IMR-90 (cell line): Measurements from ENCODE around the gene ZSWIM8. TPM values are rescaled to one million over a fixed set of nuclear protein-coding genes. Genes with fewer than 3 reads are reported as not detected.

Experiments
- ATAC-seq: fragments of 200-7000 bp; cut with Tn5 transposase; 2 replicates; pipeline ENCODE4 v1.9.1; 2020; ENCODE audit warnings: low read depth, mild to moderate bottlenecking, moderate library complexity
- Bru-seq: library from RNA; stranded (reverse); fragments of 400-500 nt; gene quantifications from one replicate; lab custom pipeline; 2021; lab: Mats Ljungman, UMichigan
- BruChase-seq, 2 experiments: library from RNA; stranded (reverse); fragments of 400-500 nt; gene quantifications; one replicate each; lab custom pipeline; 2021; lab: Mats Ljungman, UMichigan
- BruUV-seq: library from RNA; stranded (reverse); fragments of 400-500 nt; replicated peaks from 2 replicates; lab custom pipeline; 2021; lab: Mats Ljungman, UMichigan
- CTCF ChIA-PET: fragments of 300-600 bp; formaldehyde crosslinking; extraction: SDS; loops from one replicate; lab custom pipeline; 2021; ENCODE audit warnings: antibody characterized with exemption; lab: Yijun Ruan, JAX
- POLR2A ChIA-PET: fragments of 300-600 bp; sonication (Branson Sonifier 250); formaldehyde crosslinking; loops from one replicate; lab custom pipeline; 2022; ENCODE audit warnings: antibody characterized with exemption; ENCODE audit not compliant: unreplicated experiment; lab: Charles Lee
- DNase-seq: peaks from one replicate; pipeline ENCODE4 v3.0.0; 2013
- H2AFZ ChIP-seq: replicated peaks from 2 replicates; pipeline ENCODE3; 2013; ENCODE audit warnings: low read length, mild to moderate bottlenecking; ENCODE audit not compliant: poor library complexity
- H2AK5ac ChIP-seq: 2 replicates; pipeline ENCODE4 v1.6.1; 2013; ENCODE audit warnings: low read depth, low read length, inconsistent platforms
- H2AK9ac ChIP-seq: replicated peaks from 2 replicates; pipeline ENCODE3; 2013; ENCODE audit warnings: mild to moderate bottlenecking, low read depth, low read length, moderate library complexity; ENCODE audit not compliant: poor library complexity
- H2BK120ac ChIP-seq: 2 replicates; pipeline ENCODE4 v1.6.1; 2013; ENCODE audit warnings: low read depth, low read length, inconsistent platforms
- H2BK15ac ChIP-seq: 3 replicates; pipeline ENCODE4 v1.6.1; 2013; ENCODE audit warnings: low read depth, low read length, inconsistent platforms
- H2BK20ac ChIP-seq: 2 replicates; pipeline ENCODE4 v1.6.1; 2013; ENCODE audit warnings: low read depth, mild to moderate bottlenecking, inconsistent platforms, low read length, moderate library complexity
- H2BK5ac ChIP-seq: 2 replicates; pipeline ENCODE4 v1.6.1; 2013; ENCODE audit warnings: mild to moderate bottlenecking, low read depth, low read length, inconsistent platforms; ENCODE audit not compliant: poor library complexity, severe bottlenecking
- H3K14ac ChIP-seq: replicated peaks from 2 replicates; pipeline ENCODE4 v1.6.1; 2013; ENCODE audit warnings: low read depth, low read length, inconsistent platforms
- H3K18ac ChIP-seq: 2 replicates; pipeline ENCODE4 v1.6.1; 2013; ENCODE audit warnings: low read depth, low read length, control low read depth
- H3K23ac ChIP-seq: 2 replicates; pipeline ENCODE4 v1.6.1; 2013; ENCODE audit warnings: low read depth, low read length, inconsistent platforms
- H3K27ac ChIP-seq: 2 replicates; pipeline ENCODE4 v1.5.1; 2013; ENCODE audit warnings: mild to moderate bottlenecking, control low read depth, low read length; ENCODE audit not compliant: insufficient read depth
- H3K27me3 ChIP-seq: 2 replicates; pipeline ENCODE4 v1.6.1; 2013; ENCODE audit warnings: low read length; ENCODE audit not compliant: control insufficient read depth, insufficient read depth
- H3K36me3 ChIP-seq: 2 replicates; pipeline ENCODE4 v1.6.1; 2013; ENCODE audit warnings: low read length, mixed read lengths; ENCODE audit not compliant: control insufficient read depth, insufficient read depth
- H3K4ac ChIP-seq: 2 replicates; pipeline ENCODE4 v1.6.1; 2013; ENCODE audit warnings: low read depth, low read length, inconsistent platforms
- H3K4me1 ChIP-seq: 2 replicates; pipeline ENCODE4 v1.6.1; 2013; ENCODE audit warnings: low read length, mixed read lengths; ENCODE audit not compliant: control insufficient read depth, insufficient read depth
- H3K4me2 ChIP-seq: 2 replicates; pipeline ENCODE4 v1.6.1; 2013; ENCODE audit warnings: low read depth, mild to moderate bottlenecking, control low read depth, low read length, moderate library complexity
- H3K4me3 ChIP-seq: 2 replicates; pipeline ENCODE4 v1.5.1; 2013; ENCODE audit warnings: low read depth, mild to moderate bottlenecking, control low read depth, low read length, moderate library complexity; ENCODE audit not compliant: insufficient read depth
- H3K56ac ChIP-seq: 2 replicates; pipeline ENCODE4 v1.6.1; 2013; ENCODE audit warnings: low read length, inconsistent platforms; ENCODE audit not compliant: insufficient read depth; ENCODE audit errors: extremely low read depth
- H3K79me1 ChIP-seq, 2 experiments: 2 replicates each; pipeline ENCODE4 v1.6.1; 2013; ENCODE audit warnings: low read length in 2 of 2, inconsistent platforms in 1 of 2, low read depth in 1 of 2
- H3K9ac ChIP-seq: 2 replicates; pipeline ENCODE4 v1.6.1; 2013; ENCODE audit warnings: low read depth, low read length, control low read depth
- H3K9me1 ChIP-seq: 2 replicates; pipeline ENCODE4 v1.6.1; 2013; ENCODE audit warnings: low read length, inconsistent platforms; ENCODE audit not compliant: insufficient read depth
- H3K9me3 ChIP-seq: 2 replicates; pipeline ENCODE4 v1.6.1; 2013; ENCODE audit warnings: low read length; ENCODE audit not compliant: control insufficient read depth, insufficient read depth
- H4K20me1 ChIP-seq: 2 replicates; pipeline ENCODE4 v1.6.1; 2013; ENCODE audit warnings: low read length, inconsistent platforms; ENCODE audit not compliant: insufficient read depth
- H4K5ac ChIP-seq: 2 replicates; pipeline ENCODE4 v1.6.1; 2013; ENCODE audit warnings: mild to moderate bottlenecking, low read depth, low read length, control low read depth
- H4K8ac ChIP-seq, 2 experiments: 2 replicates each; pipeline ENCODE4 v1.6.1; 2013; ENCODE audit warnings: low read depth in 2 of 2, low read length in 2 of 2, control low read depth in 1 of 2, inconsistent platforms in 1 of 2
- H4K91ac ChIP-seq: 2 replicates; pipeline ENCODE4 v1.6.1; 2013; ENCODE audit warnings: low read depth, low read length, inconsistent platforms; ENCODE audit not compliant: insufficient read depth
- CEBPB ChIP-seq: IDR thresholded peaks from 2 replicates; pipeline ENCODE4 v1.6.1; 2012; ENCODE audit warnings: low read depth, low read length, improper control_type of control experiment
- CTCF ChIP-seq: conservative IDR thresholded peaks from 2 replicates; pipeline ENCODE4 v1.5.1; 2012; ENCODE audit warnings: mild to moderate bottlenecking, low read depth, low read length, improper control_type of control experiment
- ELK1 ChIP-seq: fragments of 150-350 bp; IDR thresholded peaks from 2 replicates; pipeline ENCODE4 v1.6.1; 2016; ENCODE audit warnings: low read depth, mild to moderate bottlenecking, low read length, moderate library complexity, borderline replicate concordance
- FOS ChIP-seq: fragments of 150-350 bp; IDR thresholded peaks from 2 replicates; pipeline ENCODE4 v1.6.1; 2016; ENCODE audit warnings: low read depth, low read length
- MAFK ChIP-seq: IDR thresholded peaks from 2 replicates; pipeline ENCODE4 v1.6.1; 2012; ENCODE audit warnings: low read depth, low read length, improper control_type of control experiment
- MXI1 ChIP-seq: IDR thresholded peaks from 2 replicates; pipeline ENCODE4 v1.6.1; 2012; ENCODE audit warnings: low read depth, mild to moderate bottlenecking, low read length, moderate library complexity, borderline replicate concordance
- NFE2L2 ChIP-seq: fragments of 150-350 bp; IDR thresholded peaks from 2 replicates; pipeline ENCODE4 v1.6.1; 2016; ENCODE audit warnings: low read depth, mild to moderate bottlenecking, low read length
- POLR2A ChIP-seq: IDR thresholded peaks from 2 replicates; pipeline ENCODE4 v1.6.1; 2012; ENCODE audit warnings: mild to moderate bottlenecking, low read depth, low read length
- RAD21 ChIP-seq: IDR thresholded peaks from 2 replicates; pipeline ENCODE4 v1.6.1; 2012; ENCODE audit warnings: low read length, improper control_type of control experiment
- RCOR1 ChIP-seq: IDR thresholded peaks from 2 replicates; pipeline ENCODE4 v1.6.1; 2012; ENCODE audit warnings: mild to moderate bottlenecking, low read length, improper control_type of control experiment; ENCODE audit not compliant: insufficient replicate concordance
- RFX5 ChIP-seq: IDR thresholded peaks from 2 replicates; pipeline ENCODE4 v1.8.0; 2012; ENCODE audit warnings: low read depth, mild to moderate bottlenecking, low read length, moderate library complexity
- SMC3 ChIP-seq: fragments of 150-350 bp; IDR thresholded peaks from 2 replicates; pipeline ENCODE4 v1.6.1; 2016; ENCODE audit warnings: low read depth, mild to moderate bottlenecking, antibody characterized with exemption, low read length, moderate library complexity
- USF2 ChIP-seq: fragments of 150-350 bp; IDR thresholded peaks from 2 replicates; pipeline ENCODE4 v1.6.1; 2017; ENCODE audit warnings: mild to moderate bottlenecking, antibody characterized with exemption, low read length, low read depth
- WGBS, 2 experiments: methylation state at CpG; one replicate each; pipeline versions ENCODE4 v1.1.5 to v1.1.7; 2013; ENCODE audit warnings: missing lambda C conversion rate in 2 of 2; ENCODE audit not compliant: insufficient read length in 1 of 2; ENCODE audit errors: extremely low coverage in 2 of 2; 5-methylcytosine and 5-hydroxymethylcytosine counted together
- dilution Hi-C: fragments of 300-500 bp; cut with HindIII; formaldehyde crosslinking; loops from one replicate; pipeline ENCODE4 v1.14.3; 2018; ENCODE audit warnings: low sequenced_read_pairs; ENCODE audit not compliant: unreplicated experiment
- in situ Hi-C: fragments of 300-500 bp; cut with MboI; formaldehyde crosslinking; loops from 3 replicates; pipeline ENCODE4 v1.14.3; 2019; ENCODE audit warnings: low sequenced_read_pairs, inconsistent platforms, mixed read lengths
- intact Hi-C: fragments of 100-400 bp; cut with micrococcal nuclease; formaldehyde crosslinking; loops from 2 replicates; pipeline ENCODE4 v1.10.0; 2022
- long read RNA-seq: library from polyadenylated mRNA; unstranded; transcript quantifications from one replicate; pipeline ENCODE4 v2.0.0, GENCODE V29; 2021; ENCODE audit not compliant: unreplicated experiment
- polyA plus RNA-seq, 3 experiments: library from polyadenylated mRNA; depleted of rRNA; stranded (reverse); fragments of >200 nt; gene quantifications; 2 replicates each; pipeline ENCODE4 v1.2.3, GENCODE V29; 2012; ENCODE audit warnings: low replicate concordance in 1 of 3
- total RNA-seq: library from RNA; depleted of rRNA; stranded (reverse); fragments of >200 nt; gene quantifications from 2 replicates; pipeline ENCODE4 v1.2.3, GENCODE V29; 2012; rRNA removed

The ZSWIM8 gene
- 16.8 and 16.9 TPM in 2 replicates for total RNA-seq
- polyA plus RNA-seq (2012; rRNA removed) = 103 and 119 TPM in 2 replicates
- 27.6 and 89.3 TPM in 2 replicates for polyA plus RNA-seq (2012; cell fraction: cytosol; rRNA removed)
- 319 and 862 TPM in 2 replicates for polyA plus RNA-seq (2012; cell fraction: nucleus; rRNA removed; ENCODE audit: low replicate concordance)
- percentile 72 among the genes with signal in this experiment for Bru-seq, nascent RNA
- percentile 89 among the genes with signal in this experiment for BruChase-seq, experiment 1, labeled RNA remaining after a 6-hour chase
- BruChase-seq, experiment 2, labeled RNA remaining after a 2-hour chase = percentile 85 among the genes with signal in this experiment
- long read RNA-seq, partial matches to known transcripts = 17 of 22 reads
- long read RNA-seq, other reads (novel, unspliced or antisense) = 3 of 22 reads

- in situ Hi-C loops (no loop called here), intact Hi-C loops (no loop called here), dilution Hi-C loops (no loop called here)
- Histone ChIP-seq H2BK5ac (peak within 1 kb of the TSS; percentile 89), H3K9me3 (no peaks in the 10 kb centered on the region), H3K27ac (peak within 1 kb of the TSS; percentile 82), H2BK20ac (peak within 1 kb of the TSS; percentile 2; the same call in 1 of the 2 replicates), H3K79me1 (peaks cover 20 to 72% of the 10 kb centered on the region in 2 experiments), H3K27me3 (no peaks in the 10 kb centered on the region), H3K36me3 (peaks cover 17% of the 10 kb centered on the region), H2AFZ (peak within 1 kb of the TSS; percentile 88), H2BK15ac (peak within 1 kb of the TSS; percentile 64; the same call in 1 of the 3 replicates), H3K4ac (peak within 1 kb of the TSS; percentile 80), H2BK120ac (peak within 1 kb of the TSS; percentile 45), H3K18ac (peak within 1 kb of the TSS; percentile 65), H2AK5ac (peak within 1 kb of the TSS; percentile 67), H4K91ac (peak within 1 kb of the TSS; percentile 95), H3K14ac (peak within 1 kb of the TSS; percentile 86), H4K8ac (peak within 1 kb of the TSS; percentile 41 to 97), H4K5ac (peak within 1 kb of the TSS; percentile 76), H4K20me1 (peaks cover 37% of the 10 kb centered on the region), H3K9me1 (peaks cover 13% of the 10 kb centered on the region; the same call in 1 of the 2 replicates), H3K9ac (peak within 1 kb of the TSS; percentile 77), H3K4me2 (peak within 1 kb of the TSS; percentile 98), H3K4me3 (peak within 1 kb of the TSS; percentile 57), H3K23ac (peak within 1 kb of the TSS; percentile 87), H3K4me1 (peaks cover 5% of the 10 kb centered on the region; the same call in 1 of the 2 replicates), H3K56ac (peak within 1 kb of the TSS; percentile 65), H2AK9ac (peak within 1 kb of the TSS; percentile 96)
- DNase-seq = peak; percentile 96
- 0% methylated on average over 10 of the region's 36 CpGs; no CpG with 5 or more reads in 1 of the 2 experiments for WGBS, 2 experiments
- ChIA-PET POLR2A (no interaction called here), CTCF (interaction anchor here (0.5 kb wide), 1 partner anchor 21 kb away, joined by 3 read pairs; no protein-coding TSS in a partner anchor)
- BruUV-seq = no TSS peak
- peak; percentile 87 for ATAC-seq
- TF ChIP-seq RFX5 (no peak), NFE2L2 (no peak), SMC3 (no peak), FOS (no peak), RAD21 (no peak), MAFK (peak; percentile 15; the same call in 1 of the 2 replicates), RCOR1 (no peak), MXI1 (peak; percentile 56; the same call in 1 of the 2 replicates), CTCF (0 out of 2 replicates have a peak, but pooled peaks have one; percentile 8), ELK1 (no peak), POLR2A (peak; percentile 66), CEBPB (no peak), USF2 (peak; percentile 85)
Observed at GRCh38 chr10:73785211-73785720, at the start of gene ZSWIM8. Gene ZSWIM8 (plus strand): TSS chr10:73785606. CDS start chr10:73785879, 273 bp downstream.
